CD4-positive, alpha-beta T cell (primary cell): ENCODE data around the gene USH1C. TPM values are rescaled to one million over a fixed set of nuclear protein-coding genes. Genes with fewer than 3 reads are reported as not detected.

Experiments
- ATAC-seq: fragments of 200-7000 bp; cut with Tn5 transposase; one replicate; pipeline ENCODE4 v1.10.0; 2022; ENCODE audit warnings: mild to moderate bottlenecking; ENCODE audit not compliant: poor library complexity
- CTCF ChIA-PET: fragments of 350-600 bp; sonication (Branson Sonifier 250); formaldehyde crosslinking; loops from one replicate; lab custom pipeline; 2021; ENCODE audit warnings: antibody characterized with exemption, inconsistent platforms; lab: Charles Lee
- POLR2A ChIA-PET: fragments of 350-600 bp; sonication (Branson Sonifier 250); formaldehyde crosslinking; loops from one replicate; lab custom pipeline; 2021; ENCODE audit warnings: antibody characterized with exemption, inconsistent platforms; lab: Charles Lee
- DNase-seq, 14 experiments: peaks; one replicate each; pipeline ENCODE4 v3.0.0-alpha.2; 2013 to 2020; ENCODE audit warnings: mixed read lengths in 2 of 14
- H3K27ac ChIP-seq, 2 donors: one replicate each; pipeline versions ENCODE4 v1.5.1 to v1.7.0; 2013; ENCODE audit warnings: low read length in 2 of 2, low read depth in 1 of 2, mild to moderate bottlenecking in 1 of 2
- H3K27me3 ChIP-seq, 2 experiments: 1 replicate in 1 of 2; 2 replicates in 1 of 2; pipeline versions ENCODE4 v1.6.1 to v1.7.0; 2013; ENCODE audit warnings: low read length in 2 of 2, control low read depth in 1 of 2, mild to moderate bottlenecking in 1 of 2, moderate library complexity in 1 of 2; ENCODE audit not compliant: insufficient read depth in 2 of 2, control insufficient read depth in 1 of 2
- H3K36me3 ChIP-seq: one replicate; pipeline ENCODE4 v1.6.1; 2013; ENCODE audit warnings: low read length, control low read depth; ENCODE audit not compliant: insufficient read depth
- H3K4me1 ChIP-seq: one replicate; pipeline ENCODE4 v1.6.1; 2013; ENCODE audit warnings: low read length, control low read depth; ENCODE audit not compliant: insufficient read depth
- H3K4me3 ChIP-seq: one replicate; pipeline ENCODE4 v1.5.1; 2013; ENCODE audit warnings: mild to moderate bottlenecking, low read length, moderate library complexity
- H3K9me3 ChIP-seq, 2 experiments: 1 replicate in 1 of 2; 2 replicates in 1 of 2; pipeline versions ENCODE4 v1.6.1 to v1.7.0; 2013; ENCODE audit warnings: low read length in 2 of 2, mild to moderate bottlenecking in 2 of 2, control low read depth in 1 of 2, moderate library complexity in 1 of 2; ENCODE audit not compliant: control insufficient read depth in 1 of 2, insufficient read depth in 1 of 2
- H3K27ac Mint-ChIP-seq: one replicate; pipeline ENCODE4 v1.8.0; 2020; ENCODE audit warnings: mixed read lengths
- H3K27me3 Mint-ChIP-seq: one replicate; pipeline ENCODE4 v1.8.0; 2021; ENCODE audit warnings: mixed read lengths
- H3K36me3 Mint-ChIP-seq: one replicate; pipeline ENCODE4 v1.8.0; 2021; ENCODE audit warnings: low read depth, mixed read lengths
- H3K4me1 Mint-ChIP-seq: one replicate; pipeline ENCODE4 v1.8.0; 2021; ENCODE audit warnings: low read depth, mixed read lengths
- H3K4me3 Mint-ChIP-seq: one replicate; pipeline ENCODE4 v1.8.0; 2020; ENCODE audit warnings: mild to moderate bottlenecking, mixed read lengths
- H3K9me3 Mint-ChIP-seq: one replicate; pipeline ENCODE4 v1.8.0; 2020; ENCODE audit warnings: mixed read lengths
- intact Hi-C, 2 experiments: fragments of 100-400 bp; cut with DNase I in 1 of 2; cut with micrococcal nuclease in 1 of 2; formaldehyde crosslinking; loops; one replicate each; pipeline versions ENCODE4 v1.15.1 to v1.9.0; 2023 to 2025; cut with DNase I, micrococcal nuclease
- total RNA-seq, 174 experiments: library from RNA in 2 of 174; stranded (reverse) in 2 of 174; gene quantifications; one replicate each; pipeline ENCODE4 v1.2.3 and lab custom pipeline; 2021 to 2026
- TF ChIP-seq, protein P1 (sequence below): fragments of 200-600 bp; IDR thresholded peaks from one replicate; pipeline ENCODE4 v1.8.0; 2022; ENCODE audit warnings: antibody characterized with exemption, mild to moderate bottlenecking

Gene USH1C
- total RNA-seq, 2 experiments from 2014 or later: not detected

DNA sequence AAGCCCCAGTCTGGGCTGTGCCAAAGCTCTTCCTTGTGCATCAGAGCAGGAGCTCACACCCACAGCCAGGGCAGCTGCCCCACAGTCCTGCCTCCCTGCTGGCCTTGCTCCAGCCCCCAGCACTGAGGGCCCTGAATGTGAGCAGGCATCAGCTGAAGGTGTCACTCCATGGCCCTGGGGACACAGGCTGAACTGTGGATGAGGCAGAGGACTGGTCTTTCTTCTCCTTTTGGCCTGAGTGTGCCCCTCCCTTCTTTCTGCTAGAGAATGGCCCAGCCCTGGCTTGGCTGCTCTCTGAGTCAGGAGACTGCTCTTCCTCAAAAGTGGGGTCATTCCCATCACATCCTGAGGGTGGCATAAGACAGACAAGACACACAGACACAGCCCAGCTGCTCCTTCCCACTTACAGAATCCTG, 19.0 kb upstream of the USH1C start:
- H3K9me3 ChIP-seq: no peaks in the 10 kb centered on the region
- no peak overlapping the region for H3K27ac ChIP-seq
- no peak for ATAC-seq
- Mint-ChIP-seq H3K4me3 (no peak overlapping the region), H3K4me1 (no peaks in the 10 kb centered on the region), H3K27me3 (peaks cover 13% of the 10 kb centered on the region), H3K9me3 (no peaks in the 10 kb centered on the region), H3K36me3 (no peaks in the 10 kb centered on the region), H3K27ac (no peak overlapping the region)
- H3K36me3 ChIP-seq: no peaks in the 10 kb centered on the region
- no peak overlapping the region for H3K4me3 ChIP-seq
- POLR2A ChIA-PET: no interaction called here
- H3K27me3 ChIP-seq: peaks cover 0 to 4% of the 10 kb centered on the region in 2 experiments
- no peaks in the 10 kb centered on the region for H3K4me1 ChIP-seq
- CTCF ChIA-PET: no interaction called here
- TF ChIP-seq, protein P1, sequence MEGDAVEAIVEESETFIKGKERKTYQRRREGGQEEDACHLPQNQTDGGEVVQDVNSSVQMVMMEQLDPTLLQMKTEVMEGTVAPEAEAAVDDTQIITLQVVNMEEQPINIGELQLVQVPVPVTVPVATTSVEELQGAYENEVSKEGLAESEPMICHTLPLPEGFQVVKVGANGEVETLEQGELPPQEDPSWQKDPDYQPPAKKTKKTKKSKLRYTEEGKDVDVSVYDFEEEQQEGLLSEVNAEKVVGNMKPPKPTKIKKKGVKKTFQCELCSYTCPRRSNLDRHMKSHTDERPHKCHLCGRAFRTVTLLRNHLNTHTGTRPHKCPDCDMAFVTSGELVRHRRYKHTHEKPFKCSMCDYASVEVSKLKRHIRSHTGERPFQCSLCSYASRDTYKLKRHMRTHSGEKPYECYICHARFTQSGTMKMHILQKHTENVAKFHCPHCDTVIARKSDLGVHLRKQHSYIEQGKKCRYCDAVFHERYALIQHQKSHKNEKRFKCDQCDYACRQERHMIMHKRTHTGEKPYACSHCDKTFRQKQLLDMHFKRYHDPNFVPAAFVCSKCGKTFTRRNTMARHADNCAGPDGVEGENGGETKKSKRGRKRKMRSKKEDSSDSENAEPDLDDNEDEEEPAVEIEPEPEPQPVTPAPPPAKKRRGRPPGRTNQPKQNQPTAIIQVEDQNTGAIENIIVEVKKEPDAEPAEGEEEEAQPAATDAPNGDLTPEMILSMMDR: no peak
- no peak for DNase-seq
- intact Hi-C loops: no loop called here

DNA sequence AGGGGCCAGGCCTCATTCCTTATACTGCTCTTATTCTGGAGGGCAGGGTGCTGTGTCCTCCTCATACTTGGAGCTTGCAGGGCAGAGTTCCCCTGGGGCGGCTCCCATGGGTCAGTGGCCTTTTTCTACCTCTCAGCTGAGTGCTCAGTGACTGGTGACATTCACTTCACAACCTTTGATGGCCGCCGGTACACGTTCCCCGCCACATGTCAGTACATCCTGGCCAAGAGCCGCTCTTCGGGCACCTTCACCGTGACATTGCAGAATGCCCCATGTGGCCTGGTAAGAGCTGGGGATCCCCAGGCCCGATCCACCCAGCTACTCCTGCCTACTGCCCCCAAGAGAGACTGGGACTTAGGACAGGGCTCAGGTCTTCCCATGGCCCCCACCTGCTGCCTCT, 17.3 kb upstream of the USH1C start:
- no peak for DNase-seq
- no peaks in the 10 kb centered on the region for H3K9me3 Mint-ChIP-seq
- Histone ChIP-seq H3K27me3 (peaks cover under 1 to 4% of the 10 kb centered on the region in 2 experiments), H3K9me3 (no peaks in the 10 kb centered on the region), H3K4me3 (no peak overlapping the region), H3K27ac (no peak overlapping the region), H3K36me3 (no peaks in the 10 kb centered on the region), H3K4me1 (no peaks in the 10 kb centered on the region)
- no peak for ATAC-seq
- intact Hi-C loops: no loop called here
- H3K4me1 Mint-ChIP-seq: no peaks in the 10 kb centered on the region
- CTCF ChIA-PET: no interaction called here
- peaks cover 20% of the 10 kb centered on the region for H3K27me3 Mint-ChIP-seq
- H3K27ac Mint-ChIP-seq: no peak overlapping the region
- TF ChIP-seq, protein P1: no peak
- POLR2A ChIA-PET: no interaction called here
- H3K36me3 Mint-ChIP-seq: no peaks in the 10 kb centered on the region
- no peak overlapping the region for H3K4me3 Mint-ChIP-seq

DNA sequence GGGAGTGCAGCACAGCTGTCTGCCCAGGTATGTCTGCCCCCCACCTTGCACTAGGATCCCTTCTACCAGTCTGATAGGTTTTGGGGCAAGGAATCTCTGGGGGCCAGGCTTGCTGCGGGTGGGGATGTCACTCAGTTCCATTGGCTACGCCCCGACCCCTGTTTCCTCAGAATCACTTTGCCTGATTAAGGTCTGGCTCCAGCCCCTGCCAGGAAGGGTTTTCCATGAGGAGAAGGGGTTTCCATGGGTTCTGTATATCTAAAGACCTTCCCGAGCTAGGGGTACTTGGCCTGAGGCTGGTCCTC, 16.8 kb upstream of the USH1C start:
- TF ChIP-seq, protein P1: no peak
- peaks cover 3 to 4% of the 10 kb centered on the region in 2 experiments for H3K27me3 ChIP-seq
- no peak for DNase-seq
- no peaks in the 10 kb centered on the region for H3K4me1 ChIP-seq
- ChIA-PET CTCF (no interaction called here), POLR2A (no interaction called here)
- H3K27ac Mint-ChIP-seq: no peak overlapping the region
- no peaks in the 10 kb centered on the region for H3K9me3 ChIP-seq
- H3K36me3 Mint-ChIP-seq: no peaks in the 10 kb centered on the region
- no peaks in the 10 kb centered on the region for H3K4me1 Mint-ChIP-seq
- H3K9me3 Mint-ChIP-seq: no peaks in the 10 kb centered on the region
- H3K27me3 Mint-ChIP-seq: peaks cover 20% of the 10 kb centered on the region
- no peak overlapping the region for H3K4me3 Mint-ChIP-seq
- H3K4me3 ChIP-seq: no peak overlapping the region
- H3K36me3 ChIP-seq: no peaks in the 10 kb centered on the region
- intact Hi-C loops: no loop called here
- no peak for ATAC-seq
- no peak overlapping the region for H3K27ac ChIP-seq
